Myocyte (in vitro differentiated cells): ENCODE data around the gene MAPK6. TPM values are rescaled to one million over a fixed set of nuclear protein-coding genes. Genes with fewer than 3 reads are reported as not detected.
"Not testable (repeated sequence)": the region's sequence is repeated elsewhere in the genome, so short reads cannot be mapped to it uniquely, and the experiment has no call there.

Experiments used
- DNase-seq: peaks from one replicate; pipeline ENCODE4 v3.0.0-alpha.2; 2012; ENCODE audit warnings: low read depth
- total RNA-seq: library from RNA; depleted of rRNA; stranded (reverse); fragments of >200 nt; gene quantifications from 2 replicates; pipeline ENCODE4 v1.2.3, GENCODE V29; 2014

MAPK6 gene
- total RNA-seq, 1 donor from 2014 or later: 119 TPM

GRCh38 chr15:52080031-52080430 lies 61.0 kb downstream of the MAPK6 start:
- no peak for DNase-seq

DNA sequence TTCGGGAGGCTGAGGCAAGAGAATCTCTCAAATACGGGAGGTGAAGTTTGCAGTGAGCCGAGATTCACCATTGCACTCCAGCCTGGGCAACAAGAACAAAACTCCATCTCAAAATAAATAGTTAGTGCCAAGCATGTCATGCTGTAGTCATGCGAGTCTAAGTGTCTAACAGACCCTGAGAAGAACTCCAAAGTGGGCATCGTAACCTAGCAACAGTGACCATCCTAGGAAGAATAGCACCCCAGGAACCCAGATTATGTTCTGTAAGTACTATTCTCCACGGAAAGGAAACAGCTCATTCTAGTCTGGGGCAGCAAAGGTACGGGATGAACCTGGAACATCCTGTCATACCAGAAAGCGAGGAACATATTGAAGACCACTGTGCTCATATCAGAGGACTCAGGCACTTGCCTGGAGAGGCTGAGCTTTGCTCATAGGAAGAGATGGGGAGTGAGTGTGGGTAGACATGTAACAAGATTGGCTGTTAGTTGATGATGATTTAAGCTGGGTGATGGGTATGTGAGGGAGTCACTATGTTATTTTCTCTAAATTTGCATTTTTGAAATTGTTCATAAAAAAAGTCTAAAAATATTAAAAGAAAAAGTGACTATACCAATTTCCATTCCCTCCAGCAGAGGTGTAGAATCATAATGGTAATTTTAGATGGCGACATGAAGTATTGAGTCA lies 61.8 kb downstream of the MAPK6 start:
- DNase-seq: no peak

GRCh38 chr15:52082197-52083036 lies 63.4 kb downstream of the MAPK6 start:
- peak; percentile 93 for DNase-seq

- DNase-seq: peak; percentile 29
Measured at GRCh38 chr15:52083037-52083359, 64.0 kb downstream of the MAPK6 start.

DNA sequence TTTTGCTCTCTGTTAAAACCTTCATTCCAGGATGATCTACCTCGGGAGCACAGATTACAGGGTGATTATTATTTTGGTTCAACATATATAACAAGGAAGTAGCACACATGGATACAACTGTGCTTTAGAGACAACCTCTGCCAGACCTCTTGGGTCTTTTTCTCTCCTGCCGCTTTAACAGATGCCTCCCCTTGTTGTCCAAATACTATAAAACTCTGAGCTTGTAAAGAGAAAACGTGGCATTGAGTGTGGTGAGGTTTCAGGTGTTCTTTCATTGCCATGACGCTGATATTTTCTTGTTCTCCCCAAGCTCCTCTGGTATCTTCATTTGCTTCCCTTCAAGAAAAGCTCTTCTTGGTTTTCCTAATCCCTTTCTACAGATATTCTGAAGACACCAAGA lies 64.6 kb downstream of the MAPK6 start:
- DNase-seq: no peak

- no peak for DNase-seq
Measured at GRCh38 chr15:52085299-52085698, 66.3 kb downstream of the MAPK6 start.

DNA sequence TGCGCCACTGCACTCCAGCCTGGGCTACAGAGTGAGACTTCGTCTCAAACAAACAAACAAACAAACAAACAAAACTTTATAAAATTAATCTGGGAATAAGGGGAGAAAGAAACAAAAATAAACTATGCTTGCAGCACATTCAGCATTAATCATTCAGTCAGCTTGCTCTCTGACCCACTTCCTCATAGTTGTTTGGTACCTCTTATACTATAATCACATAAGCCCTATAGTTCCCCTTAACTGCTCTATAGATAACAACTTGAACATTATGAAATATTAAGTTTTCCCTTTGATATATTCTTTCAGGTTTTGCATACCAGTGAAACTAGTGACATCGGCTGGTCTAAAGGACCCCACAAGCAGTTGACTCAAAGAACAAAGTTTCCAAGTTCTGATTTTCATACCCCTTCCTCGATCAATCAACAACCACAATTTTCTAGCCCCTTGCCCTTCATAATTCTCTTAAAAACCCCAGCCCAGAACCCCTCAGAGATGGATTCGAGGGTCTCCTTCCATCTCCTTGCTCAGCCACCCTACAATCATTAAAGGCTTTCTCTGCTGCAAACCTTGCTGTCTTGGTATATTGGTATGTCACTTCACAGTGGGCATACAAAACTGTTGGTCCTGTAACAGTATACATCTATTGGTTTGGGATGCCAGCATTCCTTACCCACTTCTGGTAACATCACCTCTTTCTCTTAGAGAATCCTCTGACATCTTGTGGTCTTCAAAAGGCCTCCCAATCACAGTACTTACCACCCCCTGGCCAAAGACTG lies 67.2 kb downstream of the MAPK6 start:
- no peak for DNase-seq

- no peak for DNase-seq
Measured at GRCh38 chr15:52090193-52090592, 71.2 kb downstream of the MAPK6 start.

- DNase-seq: no peak
Measured at GRCh38 chr15:52093167-52093538, 74.1 kb downstream of the MAPK6 start.

GRCh38 chr15:52093539-52094510 lies 74.8 kb downstream of the MAPK6 start:
- peak; percentile 88 for DNase-seq

DNA sequence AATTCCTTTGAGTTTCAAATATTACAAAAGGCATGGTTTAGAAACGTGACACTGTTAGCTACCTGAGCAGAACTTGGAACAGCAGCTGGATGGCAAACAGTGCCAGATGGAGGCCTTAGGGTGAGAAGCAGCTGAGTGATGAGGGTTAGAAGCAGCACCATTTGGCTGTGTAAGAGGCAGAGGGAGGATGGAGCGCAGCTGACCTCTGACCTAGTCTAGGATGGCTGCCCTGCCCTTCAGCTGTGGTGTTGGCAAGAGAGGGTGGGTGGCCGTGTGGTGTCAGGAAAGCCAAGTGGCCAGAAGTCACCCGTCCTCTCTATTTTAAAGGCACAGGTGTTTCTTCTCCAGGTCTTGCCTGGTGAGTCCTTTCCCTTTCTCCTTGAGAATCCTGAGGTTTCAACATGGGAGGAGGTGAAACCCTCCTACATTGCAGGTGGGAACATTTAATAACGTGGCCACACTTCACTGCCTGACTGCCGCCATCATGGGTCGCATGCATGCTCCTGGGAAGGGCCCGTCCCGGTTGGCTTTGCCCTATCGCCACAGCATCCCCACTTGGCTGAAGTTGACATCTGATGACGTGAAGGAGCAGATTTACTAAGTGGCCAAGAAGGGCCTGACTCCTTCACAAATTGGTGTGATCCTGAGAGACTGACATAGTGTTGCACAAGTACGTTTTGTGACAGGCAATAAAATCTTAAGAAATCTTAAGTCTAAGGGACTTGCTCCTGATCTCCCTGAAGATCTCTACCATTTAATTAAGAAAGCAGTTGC lies 76.0 kb downstream of the MAPK6 start:
- DNase-seq: no peak

- DNase-seq: peak; percentile 52
Measured at GRCh38 chr15:52095597-52096262, 76.7 kb downstream of the MAPK6 start.

GRCh38 chr15:52096536-52096935 lies 77.5 kb downstream of the MAPK6 start:
- not testable (repeated sequence) for DNase-seq

GRCh38 chr15:52097180-52097579 lies 78.2 kb downstream of the MAPK6 start:
- DNase-seq: peak; percentile 40

DNA sequence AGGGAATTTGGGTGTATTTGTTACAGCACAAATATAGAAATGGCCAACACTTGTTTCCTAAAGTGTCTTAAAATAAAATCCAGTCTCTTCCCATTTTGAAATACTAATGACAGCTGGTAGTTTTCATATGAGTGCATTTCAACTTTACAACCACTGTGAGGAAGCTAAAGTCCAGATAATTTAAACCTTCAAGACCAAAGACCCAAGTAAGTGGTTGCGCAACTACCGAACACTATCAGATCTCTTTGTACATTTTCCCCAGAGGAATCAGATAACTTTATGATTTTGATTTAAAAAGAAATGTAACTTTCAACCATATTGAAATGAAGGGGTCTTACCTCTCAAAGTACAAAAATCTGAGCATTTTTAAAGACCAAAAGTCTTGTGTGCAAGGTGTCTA lies 79.3 kb downstream of the MAPK6 start:
- DNase-seq: peak; percentile 42

DNA sequence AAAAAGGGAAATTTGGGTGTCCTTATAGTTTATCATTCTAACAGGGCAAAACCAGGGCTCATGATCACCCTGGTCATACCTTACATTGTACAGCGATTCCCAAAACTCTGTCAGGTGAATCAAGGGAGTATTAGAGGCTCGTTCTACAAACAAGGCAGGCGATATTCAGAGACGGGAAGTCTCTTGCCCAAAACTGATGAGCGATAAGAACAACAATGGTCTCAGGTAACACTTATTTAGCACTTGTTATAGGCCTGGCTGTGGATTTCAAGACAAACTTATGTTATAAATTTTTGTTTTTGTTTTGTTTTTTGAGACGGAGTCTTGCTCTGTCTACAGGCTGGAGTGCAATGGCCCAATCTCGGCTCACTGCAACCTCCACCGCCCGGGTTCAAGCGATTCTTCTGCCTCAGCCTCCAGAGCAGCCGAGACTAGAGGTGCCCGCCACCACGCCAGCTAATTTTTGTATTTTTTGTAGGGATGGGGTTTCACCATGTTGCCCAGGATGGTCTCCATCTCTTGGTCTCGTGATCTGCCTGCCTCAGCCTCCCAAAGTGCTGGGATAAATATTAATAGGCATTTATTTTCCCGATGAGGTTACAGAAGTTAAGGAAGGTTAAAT lies 80.7 kb downstream of the MAPK6 start:
- DNase-seq: no peak

- DNase-seq: peak; percentile 82
Measured at GRCh38 chr15:52100807-52101442, 81.9 kb downstream of the MAPK6 start.

DNA sequence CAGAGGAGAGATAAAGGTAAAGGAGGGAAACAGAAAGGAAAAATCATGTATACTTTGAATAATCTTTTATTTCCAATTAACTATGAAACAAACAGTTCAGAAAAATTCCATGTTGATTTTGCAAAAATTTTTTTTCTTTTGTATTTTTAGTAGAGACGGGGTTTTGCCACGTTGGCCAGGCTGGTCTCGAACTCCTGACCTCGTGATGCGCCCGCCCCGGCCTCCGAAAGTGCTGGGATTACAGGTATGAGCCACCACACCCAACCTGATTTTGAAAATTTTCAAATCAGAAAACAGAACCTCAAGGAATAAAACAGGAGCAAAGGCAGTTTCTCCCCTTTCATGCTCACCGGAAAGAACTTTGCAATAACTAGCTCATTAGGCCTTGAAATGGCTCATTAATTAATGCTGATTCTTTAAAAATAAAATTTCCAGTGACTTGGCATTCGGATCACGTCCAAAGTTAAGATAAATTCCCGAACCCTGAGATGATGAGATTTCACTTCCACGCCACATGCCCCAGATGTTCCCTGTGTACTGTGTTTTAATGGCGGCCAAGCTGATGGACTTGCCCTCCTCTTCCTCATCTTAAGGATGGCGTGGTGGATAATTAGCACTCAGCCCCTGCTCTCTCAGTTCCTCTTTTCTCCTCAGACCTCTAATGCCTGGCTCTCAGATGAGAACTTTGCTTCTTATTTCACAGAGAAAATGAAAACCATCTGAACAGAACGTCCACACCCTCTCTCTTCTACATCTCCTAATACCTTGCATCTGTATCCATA lies 82.7 kb downstream of the MAPK6 start:
- DNase-seq: no peak
